ENCODE measurements around the gene ZMYND11.
"Not testable (repeated sequence)": the region's sequence is repeated elsewhere in the genome, so short reads cannot be mapped to it uniquely, and the experiment has no call there.

Gene ZMYND11

DNA sequence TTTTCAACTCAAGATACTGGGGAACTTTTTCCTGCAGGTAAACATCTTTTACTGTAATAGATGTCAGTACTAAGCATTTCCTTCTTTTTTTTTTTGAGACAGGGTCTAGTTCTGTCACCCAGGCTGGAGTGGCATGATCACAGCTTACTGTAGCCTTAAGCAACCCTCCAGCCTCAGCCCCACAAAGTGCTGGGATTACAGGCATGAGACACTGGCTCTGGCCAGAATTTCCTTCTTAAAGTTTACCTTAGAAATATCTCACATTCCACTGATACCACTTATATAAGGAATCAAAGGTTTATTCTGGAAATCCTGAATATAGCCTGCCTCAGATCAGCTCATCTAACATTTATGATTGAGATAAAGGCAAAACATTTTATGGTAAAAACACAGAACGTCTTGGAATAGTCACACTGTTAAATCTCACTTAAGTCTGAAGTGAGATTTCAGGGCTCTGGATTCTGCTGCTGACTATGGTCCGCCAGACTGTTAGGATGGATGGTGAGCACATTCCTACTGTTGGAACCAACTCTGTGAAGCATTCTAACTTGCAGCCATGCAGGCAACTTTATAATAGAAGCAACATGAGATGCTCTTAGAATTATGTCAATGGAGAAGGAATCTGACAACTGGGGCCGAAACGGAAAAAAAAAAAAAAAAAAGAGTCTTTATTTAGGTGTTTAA, 151.9 kb downstream of the ZMYND11 start:
- DNase-seq = no peak

GRCh38 chr10:287814-288213, 152.6 kb downstream of the ZMYND11 start:
- no peak for DNase-seq

DNA sequence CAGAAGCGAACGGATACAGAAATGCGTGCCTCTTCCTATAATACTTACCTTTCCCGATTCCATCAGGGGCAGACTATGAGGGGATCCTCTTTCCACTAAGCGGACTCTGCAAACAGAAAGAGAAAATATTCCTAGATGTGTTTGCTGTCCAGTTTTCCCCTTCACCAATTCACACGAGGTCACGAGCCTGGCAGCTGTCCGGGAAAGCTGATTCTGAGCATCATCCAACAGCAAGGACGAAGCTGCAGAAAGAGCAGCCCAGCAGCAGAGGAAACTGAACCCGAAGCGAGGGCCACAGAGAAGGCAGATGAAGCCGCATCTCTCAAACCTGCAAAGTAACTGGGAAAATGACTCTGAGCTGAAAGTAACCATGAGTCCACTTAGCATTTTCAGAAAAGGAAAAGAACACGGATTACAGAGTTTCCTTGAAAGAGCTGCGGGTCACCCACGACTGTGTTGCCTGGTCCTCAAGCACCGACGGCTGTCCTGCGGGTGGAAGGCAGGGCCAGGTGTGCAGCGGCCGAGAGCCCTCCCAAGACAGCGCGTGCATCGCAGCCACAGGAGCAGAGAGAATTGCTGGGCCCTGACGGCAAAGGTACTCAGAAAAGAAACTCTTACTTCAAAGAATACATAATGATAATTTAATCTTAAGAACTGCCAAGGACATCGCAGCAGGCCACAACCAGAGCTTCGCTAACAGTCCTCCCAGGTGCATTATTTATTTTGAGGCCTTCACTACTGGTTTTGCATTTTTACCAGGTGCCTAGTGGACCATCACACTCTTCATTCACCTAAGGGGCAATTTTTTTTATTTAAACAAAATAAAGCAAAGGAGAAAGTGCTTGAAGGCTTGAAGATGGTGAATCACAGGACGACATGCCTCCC, 153.3 kb downstream of the ZMYND11 start:
- DNase-seq = no peak

GRCh38 chr10:289581-289980, 154.3 kb downstream of the ZMYND11 start:
- no peak for DNase-seq

GRCh38 chr10:290026-290725, 154.9 kb downstream of the ZMYND11 start:
- DNase-seq = no peak

GRCh38 chr10:293636-294035, 158.4 kb downstream of the ZMYND11 start:
- DNase-seq = no peak

GRCh38 chr10:297567-297966, 162.3 kb downstream of the ZMYND11 start:
- no peak for DNase-seq

DNA sequence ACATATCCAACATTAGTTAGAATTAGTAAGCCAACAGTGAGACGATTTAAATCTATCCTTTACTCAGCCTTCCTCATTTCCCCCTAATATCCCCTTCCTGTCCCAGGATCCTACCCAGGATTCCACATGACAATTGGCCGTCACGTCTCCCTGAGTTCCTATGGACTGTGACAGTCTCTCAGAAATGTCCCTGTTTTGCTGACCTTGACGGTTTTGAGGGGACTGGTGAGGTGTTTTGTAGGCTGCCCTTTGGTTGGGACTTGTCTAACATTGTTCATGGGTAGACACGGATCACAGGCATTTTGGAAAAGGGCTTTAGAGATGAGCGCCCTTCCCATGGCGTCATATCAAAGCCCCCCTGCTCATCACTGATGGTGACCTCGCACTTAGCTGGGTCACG, 162.8 kb downstream of the ZMYND11 start:
- DNase-seq = no peak

GRCh38 chr10:299512-299911, 164.3 kb downstream of the ZMYND11 start:
- no peak for DNase-seq

DNA sequence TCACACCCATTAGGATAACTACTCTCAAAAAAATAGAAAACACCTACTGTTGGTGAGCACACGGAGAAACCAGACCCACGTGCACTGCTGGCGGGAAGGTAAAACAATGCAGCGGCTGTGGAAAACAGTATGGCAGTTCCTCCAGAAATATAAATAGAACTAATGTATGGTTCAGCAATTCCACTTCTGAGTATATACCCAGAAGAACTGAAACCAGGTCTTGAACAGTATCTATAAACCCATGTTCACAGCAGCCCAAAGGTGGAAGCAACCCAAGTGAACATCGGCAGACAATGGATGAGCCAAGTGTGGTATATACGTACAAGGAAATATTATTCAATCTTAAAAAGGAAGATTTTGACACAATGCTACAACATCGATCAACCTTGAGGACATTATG, 164.7 kb downstream of the ZMYND11 start:
- DNase-seq = no peak

DNA sequence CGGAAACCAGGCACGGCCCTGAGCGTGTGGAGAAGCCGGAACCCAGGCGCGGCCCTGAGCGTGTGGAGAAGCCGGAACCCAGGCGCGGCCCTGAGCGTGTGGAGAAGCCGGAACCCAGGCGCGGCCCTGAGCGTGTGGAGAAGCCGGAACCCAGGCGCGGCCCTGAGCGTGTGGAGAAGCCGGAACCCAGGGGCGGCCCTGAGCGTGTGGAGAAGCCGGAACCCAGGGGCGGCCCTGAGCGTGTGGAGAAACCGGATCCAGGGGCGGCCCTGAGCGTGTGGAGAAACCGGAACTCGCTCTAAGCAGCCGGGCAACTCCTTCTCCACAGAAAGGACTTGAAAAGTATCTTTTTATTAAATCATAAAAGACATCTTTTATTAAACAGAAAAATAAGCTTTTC, 165.3 kb downstream of the ZMYND11 start:
- not testable (repeated sequence) for DNase-seq

GRCh38 chr10:301536-301935, 166.3 kb downstream of the ZMYND11 start:
- DNase-seq = no peak

Measured in CD4-positive, alpha-beta T cell treated with Interleukin-4 for 1 hour (primary cell).